Prostate gland (tissue), 2 donors: ENCODE data around the gene CENPN.

Source experiments
- CTCF ChIP-seq, 4 experiments: fragments of 200-600 bp in 2 of 4; fragments of 450-650 bp in 2 of 4; sonication (generic) in 2 of 4; IDR thresholded peaks; 1 replicate in 3 of 4; 2 replicates in 1 of 4; pipeline ENCODE4 v1.5.1; 2016 to 2019; ENCODE audit warnings: antibody characterized with exemption in 4 of 4, mild to moderate bottlenecking in 2 of 4, moderate library complexity in 2 of 4
- POLR2A ChIP-seq: fragments of 450-650 bp; IDR thresholded peaks from one replicate; pipeline ENCODE4 v1.6.1; 2016; ENCODE audit warnings: antibody characterized with exemption, mild to moderate bottlenecking

- TF ChIP-seq CTCF (IDR thresholded peaks at IDR 0.05) (no peak), POLR2A (no peak)
Observed at GRCh38 chr16:81069063-81069462, 62.0 kb downstream of the CENPN start.
